IMR-90 (cell line): ENCODE measurements around the gene LMO1. TPM values are rescaled to one million over a fixed set of nuclear protein-coding genes. Genes with fewer than 3 reads are reported as not detected.

Experiments
- ATAC-seq: fragments of 200-7000 bp; cut with Tn5 transposase; 2 replicates; pipeline ENCODE4 v1.9.1; 2020; ENCODE audit warnings: low read depth, mild to moderate bottlenecking, moderate library complexity
- BruUV-seq: library from RNA; stranded (reverse); fragments of 400-500 nt; replicated peaks from 2 replicates; lab custom pipeline; 2021; lab: Mats Ljungman, UMichigan
- CTCF ChIA-PET: fragments of 300-600 bp; formaldehyde crosslinking; extraction: SDS; loops from one replicate; lab custom pipeline; 2021; ENCODE audit warnings: antibody characterized with exemption; lab: Yijun Ruan, JAX
- POLR2A ChIA-PET: fragments of 300-600 bp; sonication (Branson Sonifier 250); formaldehyde crosslinking; loops from one replicate; lab custom pipeline; 2022; ENCODE audit warnings: antibody characterized with exemption; ENCODE audit not compliant: unreplicated experiment; lab: Charles Lee
- DNase-seq: peaks from one replicate; pipeline ENCODE4 v3.0.0; 2013
- H2AFZ ChIP-seq: replicated peaks from 2 replicates; pipeline ENCODE3; 2013; ENCODE audit warnings: low read length, mild to moderate bottlenecking; ENCODE audit not compliant: poor library complexity
- H2AK5ac ChIP-seq: 2 replicates; pipeline ENCODE4 v1.6.1; 2013; ENCODE audit warnings: low read depth, low read length, inconsistent platforms
- H2AK9ac ChIP-seq: replicated peaks from 2 replicates; pipeline ENCODE3; 2013; ENCODE audit warnings: mild to moderate bottlenecking, low read depth, low read length, moderate library complexity; ENCODE audit not compliant: poor library complexity
- H2BK120ac ChIP-seq: 2 replicates; pipeline ENCODE4 v1.6.1; 2013; ENCODE audit warnings: low read depth, low read length, inconsistent platforms
- H2BK15ac ChIP-seq: 3 replicates; pipeline ENCODE4 v1.6.1; 2013; ENCODE audit warnings: low read depth, low read length, inconsistent platforms
- H2BK20ac ChIP-seq: 2 replicates; pipeline ENCODE4 v1.6.1; 2013; ENCODE audit warnings: low read depth, mild to moderate bottlenecking, inconsistent platforms, low read length, moderate library complexity
- H2BK5ac ChIP-seq: 2 replicates; pipeline ENCODE4 v1.6.1; 2013; ENCODE audit warnings: mild to moderate bottlenecking, low read depth, low read length, inconsistent platforms; ENCODE audit not compliant: poor library complexity, severe bottlenecking
- H3K14ac ChIP-seq: replicated peaks from 2 replicates; pipeline ENCODE4 v1.6.1; 2013; ENCODE audit warnings: low read depth, low read length, inconsistent platforms
- H3K18ac ChIP-seq: 2 replicates; pipeline ENCODE4 v1.6.1; 2013; ENCODE audit warnings: low read depth, low read length, control low read depth
- H3K23ac ChIP-seq: 2 replicates; pipeline ENCODE4 v1.6.1; 2013; ENCODE audit warnings: low read depth, low read length, inconsistent platforms
- H3K27ac ChIP-seq: 2 replicates; pipeline ENCODE4 v1.5.1; 2013; ENCODE audit warnings: mild to moderate bottlenecking, control low read depth, low read length; ENCODE audit not compliant: insufficient read depth
- H3K27me3 ChIP-seq: 2 replicates; pipeline ENCODE4 v1.6.1; 2013; ENCODE audit warnings: low read length; ENCODE audit not compliant: control insufficient read depth, insufficient read depth
- H3K36me3 ChIP-seq: 2 replicates; pipeline ENCODE4 v1.6.1; 2013; ENCODE audit warnings: low read length, mixed read lengths; ENCODE audit not compliant: control insufficient read depth, insufficient read depth
- H3K4ac ChIP-seq: 2 replicates; pipeline ENCODE4 v1.6.1; 2013; ENCODE audit warnings: low read depth, low read length, inconsistent platforms
- H3K4me1 ChIP-seq: 2 replicates; pipeline ENCODE4 v1.6.1; 2013; ENCODE audit warnings: low read length, mixed read lengths; ENCODE audit not compliant: control insufficient read depth, insufficient read depth
- H3K4me2 ChIP-seq: 2 replicates; pipeline ENCODE4 v1.6.1; 2013; ENCODE audit warnings: low read depth, mild to moderate bottlenecking, control low read depth, low read length, moderate library complexity
- H3K4me3 ChIP-seq: 2 replicates; pipeline ENCODE4 v1.5.1; 2013; ENCODE audit warnings: low read depth, mild to moderate bottlenecking, control low read depth, low read length, moderate library complexity; ENCODE audit not compliant: insufficient read depth
- H3K56ac ChIP-seq: 2 replicates; pipeline ENCODE4 v1.6.1; 2013; ENCODE audit warnings: low read length, inconsistent platforms; ENCODE audit not compliant: insufficient read depth; ENCODE audit errors: extremely low read depth
- H3K79me1 ChIP-seq, 2 experiments: 2 replicates each; pipeline ENCODE4 v1.6.1; 2013; ENCODE audit warnings: low read length in 2 of 2, inconsistent platforms in 1 of 2, low read depth in 1 of 2
- H3K9ac ChIP-seq: 2 replicates; pipeline ENCODE4 v1.6.1; 2013; ENCODE audit warnings: low read depth, low read length, control low read depth
- H3K9me1 ChIP-seq: 2 replicates; pipeline ENCODE4 v1.6.1; 2013; ENCODE audit warnings: low read length, inconsistent platforms; ENCODE audit not compliant: insufficient read depth
- H3K9me3 ChIP-seq: 2 replicates; pipeline ENCODE4 v1.6.1; 2013; ENCODE audit warnings: low read length; ENCODE audit not compliant: control insufficient read depth, insufficient read depth
- H4K20me1 ChIP-seq: 2 replicates; pipeline ENCODE4 v1.6.1; 2013; ENCODE audit warnings: low read length, inconsistent platforms; ENCODE audit not compliant: insufficient read depth
- H4K5ac ChIP-seq: 2 replicates; pipeline ENCODE4 v1.6.1; 2013; ENCODE audit warnings: mild to moderate bottlenecking, low read depth, low read length, control low read depth
- H4K8ac ChIP-seq, 2 experiments: 2 replicates each; pipeline ENCODE4 v1.6.1; 2013; ENCODE audit warnings: low read depth in 2 of 2, low read length in 2 of 2, control low read depth in 1 of 2, inconsistent platforms in 1 of 2
- H4K91ac ChIP-seq: 2 replicates; pipeline ENCODE4 v1.6.1; 2013; ENCODE audit warnings: low read depth, low read length, inconsistent platforms; ENCODE audit not compliant: insufficient read depth
- BHLHE40 ChIP-seq: fragments of 150-350 bp; IDR thresholded peaks from 2 replicates; pipeline ENCODE4 v1.6.1; 2016; ENCODE audit warnings: mild to moderate bottlenecking, low read depth, low read length
- CEBPB ChIP-seq: IDR thresholded peaks from 2 replicates; pipeline ENCODE4 v1.6.1; 2012; ENCODE audit warnings: low read depth, low read length, improper control_type of control experiment
- CHD1 ChIP-seq: IDR thresholded peaks from 2 replicates; pipeline ENCODE4 v1.6.1; 2012; ENCODE audit warnings: low read depth, low read length, improper control_type of control experiment
- CTCF ChIP-seq: conservative IDR thresholded peaks from 2 replicates; pipeline ENCODE4 v1.5.1; 2012; ENCODE audit warnings: mild to moderate bottlenecking, low read depth, low read length, improper control_type of control experiment
- ELK1 ChIP-seq: fragments of 150-350 bp; IDR thresholded peaks from 2 replicates; pipeline ENCODE4 v1.6.1; 2016; ENCODE audit warnings: low read depth, mild to moderate bottlenecking, low read length, moderate library complexity, borderline replicate concordance
- FOS ChIP-seq: fragments of 150-350 bp; IDR thresholded peaks from 2 replicates; pipeline ENCODE4 v1.6.1; 2016; ENCODE audit warnings: low read depth, low read length
- MAFK ChIP-seq: IDR thresholded peaks from 2 replicates; pipeline ENCODE4 v1.6.1; 2012; ENCODE audit warnings: low read depth, low read length, improper control_type of control experiment
- MAZ ChIP-seq: IDR thresholded peaks from 2 replicates; pipeline ENCODE4 v1.6.1; 2012; ENCODE audit warnings: low read depth, mild to moderate bottlenecking, low read length, improper control_type of control experiment, moderate library complexity, borderline replicate concordance
- MXI1 ChIP-seq: IDR thresholded peaks from 2 replicates; pipeline ENCODE4 v1.6.1; 2012; ENCODE audit warnings: low read depth, mild to moderate bottlenecking, low read length, moderate library complexity, borderline replicate concordance
- NFE2L2 ChIP-seq: fragments of 150-350 bp; IDR thresholded peaks from 2 replicates; pipeline ENCODE4 v1.6.1; 2016; ENCODE audit warnings: low read depth, mild to moderate bottlenecking, low read length
- POLR2A ChIP-seq: IDR thresholded peaks from 2 replicates; pipeline ENCODE4 v1.6.1; 2012; ENCODE audit warnings: mild to moderate bottlenecking, low read depth, low read length
- RAD21 ChIP-seq: IDR thresholded peaks from 2 replicates; pipeline ENCODE4 v1.6.1; 2012; ENCODE audit warnings: low read length, improper control_type of control experiment
- RCOR1 ChIP-seq: IDR thresholded peaks from 2 replicates; pipeline ENCODE4 v1.6.1; 2012; ENCODE audit warnings: mild to moderate bottlenecking, low read length, improper control_type of control experiment; ENCODE audit not compliant: insufficient replicate concordance
- RFX5 ChIP-seq: IDR thresholded peaks from 2 replicates; pipeline ENCODE4 v1.8.0; 2012; ENCODE audit warnings: low read depth, mild to moderate bottlenecking, low read length, moderate library complexity
- SMC3 ChIP-seq: fragments of 150-350 bp; IDR thresholded peaks from 2 replicates; pipeline ENCODE4 v1.6.1; 2016; ENCODE audit warnings: low read depth, mild to moderate bottlenecking, antibody characterized with exemption, low read length, moderate library complexity
- USF2 ChIP-seq: fragments of 150-350 bp; IDR thresholded peaks from 2 replicates; pipeline ENCODE4 v1.6.1; 2017; ENCODE audit warnings: mild to moderate bottlenecking, antibody characterized with exemption, low read length, low read depth
- WGBS, 2 experiments: methylation state at CpG; one replicate each; pipeline versions ENCODE4 v1.1.5 to v1.1.7; 2013; ENCODE audit warnings: missing lambda C conversion rate in 2 of 2; ENCODE audit not compliant: insufficient read length in 1 of 2; ENCODE audit errors: extremely low coverage in 2 of 2; 5-methylcytosine and 5-hydroxymethylcytosine counted together
- dilution Hi-C: fragments of 300-500 bp; cut with HindIII; formaldehyde crosslinking; loops from one replicate; pipeline ENCODE4 v1.14.3; 2018; ENCODE audit warnings: low sequenced_read_pairs; ENCODE audit not compliant: unreplicated experiment
- in situ Hi-C: fragments of 300-500 bp; cut with MboI; formaldehyde crosslinking; loops from 3 replicates; pipeline ENCODE4 v1.14.3; 2019; ENCODE audit warnings: low sequenced_read_pairs, inconsistent platforms, mixed read lengths
- intact Hi-C: fragments of 100-400 bp; cut with micrococcal nuclease; formaldehyde crosslinking; loops from 2 replicates; pipeline ENCODE4 v1.10.0; 2022
- polyA plus RNA-seq, 3 experiments: library from polyadenylated mRNA; depleted of rRNA; stranded (reverse); fragments of >200 nt; gene quantifications; 2 replicates each; pipeline ENCODE4 v1.2.3, GENCODE V29; 2012; ENCODE audit warnings: low replicate concordance in 1 of 3
- total RNA-seq: library from RNA; depleted of rRNA; stranded (reverse); fragments of >200 nt; gene quantifications from 2 replicates; pipeline ENCODE4 v1.2.3, GENCODE V29; 2012

LMO1 gene
- total and polyA plus RNA-seq, 2 of the 4 experiments (the other 2 are of a cell fraction) = not detected

GRCh38 chr11:8221046-8221723 lies 42.5 kb downstream of the LMO1 start:
- no peak overlapping the region for H3K9ac ChIP-seq
- no TSS peak for BruUV-seq
- no peak for TF ChIP-seq NFE2L2
- no peak for TF ChIP-seq RAD21
- TF ChIP-seq CHD1 = no peak
- no peak for TF ChIP-seq CTCF
- no peak for TF ChIP-seq POLR2A
- no peak for TF ChIP-seq USF2
- TF ChIP-seq SMC3 = no peak
- no peak for TF ChIP-seq MAZ
- no peak for TF ChIP-seq RFX5
- TF ChIP-seq BHLHE40 = no peak
- TF ChIP-seq CEBPB = no peak
- TF ChIP-seq MAFK = no peak
- no peak for TF ChIP-seq MXI1
- no peak for TF ChIP-seq ELK1
- no peak for TF ChIP-seq RCOR1
- no peak for TF ChIP-seq FOS
- H3K36me3 ChIP-seq = no peaks in the 10 kb centered on the region
- H4K8ac ChIP-seq = no peak overlapping the region
- WGBS, 2 experiments = no CpG with 5 or more reads among the region's 8 CpGs
- no peaks in the 10 kb centered on the region for H3K79me1 ChIP-seq
- no peaks in the 10 kb centered on the region for H3K4me1 ChIP-seq
- no peak for ATAC-seq
- no peak overlapping the region for H2BK120ac ChIP-seq
- no peak overlapping the region for H2AK5ac ChIP-seq
- H3K9me1 ChIP-seq = no peaks in the 10 kb centered on the region
- H3K27ac ChIP-seq = no peak overlapping the region
- H4K5ac ChIP-seq = no peak overlapping the region
- H3K18ac ChIP-seq = no peak overlapping the region
- H2AFZ ChIP-seq = no peak overlapping the region
- peaks cover 25% of the 10 kb centered on the region for H3K27me3 ChIP-seq
- H3K14ac ChIP-seq = no peak overlapping the region
- ChIA-PET CTCF (no interaction called here), POLR2A (no interaction called here)
- intact Hi-C loops (loop anchor here (10.0 kb wide), 2 partner anchors 464 to 594 kb away; partner anchors contain the start of genes RPL27A and TRIM66), dilution Hi-C loops (no loop called here), in situ Hi-C loops (no loop called here)
- H2BK5ac ChIP-seq = no peak overlapping the region
- H3K4ac ChIP-seq = no peak overlapping the region
- DNase-seq = no peak
- no peaks in the 10 kb centered on the region for H4K20me1 ChIP-seq
- H3K4me3 ChIP-seq = no peak overlapping the region
- no peak overlapping the region for H3K4me2 ChIP-seq
- no peak overlapping the region for H3K23ac ChIP-seq
- no peak overlapping the region for H2AK9ac ChIP-seq
- no peak overlapping the region for H3K56ac ChIP-seq
- no peak overlapping the region for H2BK15ac ChIP-seq
- no peak overlapping the region for H4K91ac ChIP-seq
- no peak overlapping the region for H2BK20ac ChIP-seq
- no peaks in the 10 kb centered on the region for H3K9me3 ChIP-seq
